GM18909 (cell line): ENCODE data around the gene ELP5.
A peak's percentile ranks its signal among the peaks of the same experiment; 100 is the strongest.

ENCODE experiments used
- ATAC-seq: cut with Tn5 transposase; IDR thresholded peaks from one replicate; pipeline ENCODE4 v1.9.1; 2021; ENCODE audit warnings: mild to moderate bottlenecking; ENCODE audit not compliant: unreplicated experiment, poor library complexity

ELP5 gene

DNA sequence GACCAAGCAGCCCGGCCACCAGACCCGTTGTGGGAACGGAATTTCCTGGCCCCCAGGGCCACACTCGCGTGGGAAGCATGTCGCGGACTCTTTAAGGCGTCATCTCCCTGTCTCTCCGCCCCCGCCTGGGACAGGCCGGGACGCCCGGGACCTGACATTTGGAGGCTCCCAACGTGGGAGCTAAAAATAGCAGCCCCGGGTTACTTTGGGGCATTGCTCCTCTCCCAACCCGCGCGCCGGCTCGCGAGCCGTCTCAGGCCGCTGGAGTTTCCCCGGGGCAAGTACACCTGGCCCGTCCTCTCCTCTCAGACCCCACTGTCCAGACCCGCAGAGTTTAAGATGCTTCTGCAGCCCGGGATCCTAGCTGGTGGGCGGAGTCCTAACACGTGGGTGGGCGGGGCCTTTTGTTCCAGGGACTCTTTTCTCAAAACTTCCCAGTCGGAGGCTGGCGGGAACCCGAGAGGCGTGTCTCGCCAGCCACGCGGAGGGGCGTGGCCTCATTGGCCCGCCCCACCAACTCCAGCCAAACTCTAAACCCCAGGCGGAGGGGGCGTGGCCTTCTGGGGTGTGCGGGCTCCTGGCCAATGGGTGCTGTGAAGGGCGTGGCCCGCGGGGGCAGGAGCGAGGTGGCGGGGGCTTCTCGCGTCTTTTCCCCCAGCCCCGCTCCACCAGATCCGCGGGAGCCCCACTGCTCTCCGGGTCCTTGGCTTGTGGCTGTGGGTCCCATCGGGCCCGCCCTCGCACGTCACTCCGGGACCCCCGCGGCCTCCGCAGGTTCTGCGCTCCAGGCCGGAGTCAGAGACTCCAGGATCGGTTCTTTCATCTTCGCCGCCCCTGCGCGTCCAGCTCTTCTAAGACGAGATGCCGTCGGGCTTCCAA is 29.3 kb downstream of the ELP5 start, which contains the start of gene SLC2A4:
TSS of gene SLC2A4 (plus strand) at position 645 of the 879 bp plus-strand sequence. CDS start at position 862, 217 bp downstream.
- ATAC-seq, result peak; percentile 66

DNA sequence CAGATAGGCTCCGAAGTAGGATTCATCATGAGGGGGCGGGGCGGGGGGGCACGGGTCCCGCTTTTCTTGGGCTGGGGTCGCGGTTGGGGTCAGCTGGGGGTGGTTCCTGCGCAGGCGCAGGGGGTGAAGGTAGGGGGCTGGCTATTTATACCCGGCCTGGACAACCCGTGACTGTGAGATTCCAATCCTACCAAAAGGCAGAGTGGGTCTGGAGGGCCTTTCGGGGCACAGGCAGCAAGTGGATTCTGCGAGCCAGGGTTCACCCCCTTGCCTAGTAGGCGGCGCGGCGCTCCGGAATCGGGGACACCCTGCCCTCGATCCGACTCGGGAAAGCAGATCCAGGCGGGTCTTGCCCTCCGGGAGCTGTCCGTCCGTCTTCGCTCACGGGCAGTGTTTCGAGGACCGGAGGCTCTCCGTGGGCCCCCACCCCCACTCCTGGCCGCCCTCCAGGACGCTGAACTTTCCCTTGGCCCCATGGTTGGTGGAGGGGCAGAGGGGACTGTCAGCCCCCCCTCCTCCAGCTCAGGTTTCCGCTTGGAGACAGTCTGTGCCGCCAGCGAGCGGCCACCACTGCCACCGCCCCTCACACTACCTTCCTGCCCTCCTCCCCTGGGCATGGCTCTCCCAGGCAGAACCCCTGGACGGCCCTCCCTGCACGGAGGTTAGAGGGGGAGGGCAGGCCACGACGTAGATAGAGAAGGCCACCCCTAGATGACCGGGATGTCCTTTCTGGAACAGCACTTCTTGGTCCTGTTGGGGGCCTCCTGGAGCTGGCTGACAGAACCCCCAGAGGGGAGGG is 30.1 kb downstream of the ELP5 start:
- ATAC-seq, result no peak

DNA sequence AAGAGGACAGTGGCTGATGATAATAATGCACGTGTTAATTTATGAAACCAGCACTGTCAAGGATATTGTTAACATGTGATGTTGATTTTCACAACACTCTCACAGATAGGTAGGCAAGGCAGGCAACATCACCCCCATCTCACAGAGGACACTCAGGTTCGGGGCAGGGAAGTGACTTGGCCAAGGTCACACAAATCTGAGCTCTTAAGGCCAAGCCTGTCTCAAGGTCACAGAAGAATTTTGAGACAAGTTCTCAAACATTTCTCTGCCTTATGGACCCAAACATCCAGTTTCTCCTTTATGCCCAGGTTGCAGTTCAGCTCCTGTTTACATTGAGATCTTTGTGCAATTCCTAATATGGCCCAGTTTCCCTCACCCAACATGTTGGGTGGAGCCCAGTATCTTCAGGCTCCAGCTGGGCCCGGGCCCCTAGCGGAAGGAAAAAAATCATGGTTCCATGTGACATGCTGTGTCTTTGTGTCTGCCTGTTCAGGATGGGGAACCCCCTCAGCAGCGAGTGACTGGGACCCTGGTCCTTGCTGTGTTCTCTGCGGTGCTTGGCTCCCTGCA is 30.8 kb downstream of the ELP5 start:
- ATAC-seq, result no peak

DNA sequence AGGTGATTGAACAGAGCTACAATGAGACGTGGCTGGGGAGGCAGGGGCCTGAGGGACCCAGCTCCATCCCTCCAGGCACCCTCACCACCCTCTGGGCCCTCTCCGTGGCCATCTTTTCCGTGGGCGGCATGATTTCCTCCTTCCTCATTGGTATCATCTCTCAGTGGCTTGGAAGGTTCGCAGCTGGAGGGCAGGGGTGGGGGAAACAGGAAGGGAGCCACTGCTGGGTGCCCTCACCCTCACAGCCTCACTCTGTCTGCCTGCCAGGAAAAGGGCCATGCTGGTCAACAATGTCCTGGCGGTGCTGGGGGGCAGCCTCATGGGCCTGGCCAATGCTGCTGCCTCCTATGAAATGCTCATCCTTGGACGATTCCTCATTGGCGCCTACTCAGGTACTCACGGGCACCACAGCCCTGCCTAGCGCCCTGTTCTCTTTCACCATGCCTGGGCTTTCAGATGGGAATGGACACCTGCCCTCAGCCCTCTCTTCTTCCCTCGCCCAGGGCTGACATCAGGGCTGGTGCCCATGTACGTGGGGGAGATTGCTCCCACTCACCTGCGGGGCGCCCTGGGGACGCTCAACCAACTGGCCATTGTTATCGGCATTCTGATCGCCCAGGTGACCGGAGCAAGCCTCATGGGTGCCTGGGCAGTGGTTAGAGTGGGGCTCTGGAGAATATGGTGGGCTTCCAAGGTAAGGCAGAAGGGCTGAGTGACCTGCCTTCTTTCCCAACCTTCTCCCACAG is 31.6 kb downstream of the ELP5 start:
- ATAC-seq, result no peak

DNA sequence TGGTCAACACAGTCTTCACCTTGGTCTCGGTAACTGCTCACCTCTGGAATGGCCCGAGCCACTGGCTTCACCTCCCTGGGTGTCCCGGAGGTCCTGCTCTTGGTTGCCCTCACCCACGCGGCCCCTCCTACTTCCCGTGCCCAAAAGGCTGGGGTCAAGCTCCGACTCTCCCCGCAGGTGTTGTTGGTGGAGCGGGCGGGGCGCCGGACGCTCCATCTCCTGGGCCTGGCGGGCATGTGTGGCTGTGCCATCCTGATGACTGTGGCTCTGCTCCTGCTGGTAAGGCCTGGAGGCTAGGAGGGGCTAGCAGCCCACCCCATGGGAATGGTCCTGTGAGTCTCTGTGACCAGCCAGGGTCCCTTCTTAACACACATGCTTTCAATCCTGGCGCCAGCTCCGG is 32.9 kb downstream of the ELP5 start:
- no peak for ATAC-seq

DNA sequence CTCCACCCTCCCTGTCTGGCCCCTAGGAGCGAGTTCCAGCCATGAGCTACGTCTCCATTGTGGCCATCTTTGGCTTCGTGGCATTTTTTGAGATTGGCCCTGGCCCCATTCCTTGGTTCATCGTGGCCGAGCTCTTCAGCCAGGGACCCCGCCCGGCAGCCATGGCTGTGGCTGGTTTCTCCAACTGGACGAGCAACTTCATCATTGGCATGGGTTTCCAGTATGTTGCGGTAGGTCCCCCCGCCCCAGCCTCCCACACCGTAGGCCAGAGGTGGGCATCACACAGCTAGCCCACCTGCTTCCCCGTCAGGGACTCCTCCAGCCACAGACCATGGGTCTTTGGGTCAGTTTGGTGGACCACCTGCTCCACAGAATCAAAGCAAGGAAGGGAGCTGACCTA is 33.7 kb downstream of the ELP5 start:
- no peak for ATAC-seq

DNA sequence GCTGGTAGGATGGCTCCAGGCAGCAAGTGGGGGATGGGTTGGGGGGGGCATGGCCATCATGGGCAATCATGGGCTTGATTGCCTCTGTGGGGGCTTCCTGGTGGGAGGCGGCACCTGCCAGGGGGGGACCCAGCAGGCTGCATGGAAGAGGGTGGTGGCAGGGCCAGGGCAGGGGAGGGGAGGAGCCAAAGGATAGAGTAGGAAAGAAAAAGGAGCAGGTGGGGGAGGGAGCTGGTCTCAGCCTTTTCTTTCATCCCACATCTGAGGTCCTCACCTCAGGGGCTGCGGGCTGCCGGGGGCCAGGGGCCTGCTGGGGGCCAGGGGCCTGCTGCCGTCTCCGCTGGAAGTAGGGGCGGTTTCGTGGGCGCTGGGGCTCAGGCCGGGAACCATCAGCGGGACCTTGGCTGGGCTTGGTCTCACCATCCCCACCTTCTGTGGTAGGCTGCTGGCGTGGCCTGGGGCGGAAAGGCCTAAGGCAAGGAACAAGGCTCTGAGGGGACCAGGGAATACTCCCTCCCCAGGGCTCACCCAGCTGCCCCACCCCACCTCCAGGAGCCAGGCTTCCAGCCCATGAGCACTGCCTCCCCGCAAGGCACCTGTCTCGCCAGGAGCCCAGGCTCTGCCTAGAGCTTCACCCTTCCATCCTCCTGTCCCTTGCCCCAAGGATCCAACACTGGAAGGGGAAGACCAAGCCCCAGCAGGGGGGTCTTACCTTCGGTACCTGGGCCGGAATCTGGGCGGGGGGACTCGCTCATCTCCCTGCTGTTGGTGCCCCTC is 37.4 kb downstream of the ELP5 start:
- no peak for ATAC-seq

DNA sequence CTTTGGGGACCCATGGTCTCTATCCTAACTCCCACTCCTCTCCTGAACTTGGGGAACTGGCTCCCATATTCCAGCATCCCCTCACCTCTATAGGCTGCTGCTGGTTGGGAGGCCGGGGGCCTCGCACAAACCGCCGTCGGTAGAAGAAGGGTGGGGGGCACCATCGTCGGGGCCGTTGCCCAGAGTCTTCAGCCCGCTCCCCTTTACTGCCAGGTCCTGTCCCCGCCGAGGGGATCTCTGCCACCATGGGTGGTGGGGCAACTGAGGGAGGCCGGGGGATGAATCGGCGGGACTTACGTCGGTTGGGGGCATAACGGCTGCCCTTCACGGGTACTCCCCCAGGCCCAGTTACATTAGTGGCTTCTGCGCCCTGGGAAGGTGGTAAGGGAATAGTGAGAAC is 38.2 kb downstream of the ELP5 start:
- no peak for ATAC-seq

DNA sequence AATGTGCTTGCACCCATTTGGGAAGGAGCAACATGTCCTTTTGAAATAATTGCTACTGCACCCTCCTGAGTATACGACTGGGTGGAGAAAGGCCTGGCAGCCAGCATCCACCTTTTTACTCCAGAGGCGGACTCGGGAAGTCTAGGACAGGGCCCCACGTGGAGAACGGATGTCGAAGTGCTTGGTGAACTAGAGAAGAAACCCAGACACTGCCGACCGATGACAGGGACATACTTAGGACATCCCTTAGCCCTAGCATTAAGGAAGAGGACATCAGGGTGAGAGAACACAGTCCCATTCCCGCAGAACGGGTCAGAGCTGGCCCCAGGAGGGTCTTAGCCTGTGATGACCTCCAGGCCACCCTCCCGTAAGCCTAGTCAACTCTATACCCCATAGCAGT is 38.7 kb downstream of the ELP5 start:
- ATAC-seq, result no peak

DNA sequence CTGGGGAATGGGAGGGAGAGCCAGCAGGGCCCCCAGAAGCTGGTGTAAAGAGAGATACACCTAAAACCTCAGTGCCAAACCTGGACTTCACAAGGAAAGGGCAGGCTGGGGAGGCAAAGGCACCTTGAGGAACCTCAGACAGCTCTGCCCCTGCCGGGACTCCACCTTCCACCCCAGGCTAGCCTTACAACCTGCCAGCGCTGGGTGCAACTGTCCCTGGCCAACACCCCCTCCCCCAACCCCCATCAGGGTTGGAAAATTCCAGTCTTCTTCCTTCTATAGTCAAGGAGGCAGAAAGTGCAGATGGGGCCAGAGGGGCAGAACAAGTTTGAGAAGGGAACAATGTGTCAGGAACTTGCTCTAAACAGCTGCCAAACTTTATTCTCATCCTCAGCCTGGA is 40.2 kb downstream of the ELP5 start:
- no peak for ATAC-seq

DNA sequence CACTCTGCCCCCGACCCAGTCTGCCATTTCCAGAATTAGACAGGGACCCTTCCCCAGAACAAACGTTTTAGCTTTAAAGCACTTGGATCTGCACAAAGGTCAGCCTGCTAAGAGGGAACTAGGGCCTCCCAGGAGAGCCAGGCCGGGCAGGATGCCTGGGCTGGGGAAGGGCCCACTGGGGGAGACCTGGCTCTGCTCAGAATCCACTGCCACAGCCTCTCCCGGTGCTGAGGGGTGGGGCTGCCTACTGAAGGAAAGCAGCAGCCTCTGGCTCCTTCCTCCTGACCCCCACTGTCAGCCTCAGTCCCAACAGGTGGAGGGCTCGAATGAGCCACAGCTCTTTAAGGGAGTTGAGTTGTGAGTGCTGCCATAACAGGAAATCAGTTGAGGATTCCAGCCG is 40.7 kb downstream of the ELP5 start:
- ATAC-seq, result no peak

DNA sequence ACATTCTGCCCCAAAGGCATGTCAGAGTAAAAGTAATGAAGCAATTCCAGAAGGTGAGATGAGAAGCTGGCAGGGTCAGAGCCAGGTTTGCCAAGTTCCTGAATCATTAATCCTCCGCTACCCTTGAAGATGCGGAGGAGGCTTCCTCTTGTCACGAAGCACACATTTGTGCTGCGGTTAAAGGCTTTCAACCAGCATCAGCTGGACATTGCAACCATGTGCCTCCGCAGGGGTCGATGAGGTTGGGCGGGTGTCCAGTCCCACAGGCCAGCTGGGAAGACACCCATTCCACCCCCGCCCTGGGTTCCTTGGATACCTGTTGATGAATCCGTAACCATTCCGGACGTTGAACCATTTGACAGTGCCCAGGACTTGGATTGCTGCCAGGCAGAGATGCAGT is 41.1 kb downstream of the ELP5 start:
- ATAC-seq, result no peak

DNA sequence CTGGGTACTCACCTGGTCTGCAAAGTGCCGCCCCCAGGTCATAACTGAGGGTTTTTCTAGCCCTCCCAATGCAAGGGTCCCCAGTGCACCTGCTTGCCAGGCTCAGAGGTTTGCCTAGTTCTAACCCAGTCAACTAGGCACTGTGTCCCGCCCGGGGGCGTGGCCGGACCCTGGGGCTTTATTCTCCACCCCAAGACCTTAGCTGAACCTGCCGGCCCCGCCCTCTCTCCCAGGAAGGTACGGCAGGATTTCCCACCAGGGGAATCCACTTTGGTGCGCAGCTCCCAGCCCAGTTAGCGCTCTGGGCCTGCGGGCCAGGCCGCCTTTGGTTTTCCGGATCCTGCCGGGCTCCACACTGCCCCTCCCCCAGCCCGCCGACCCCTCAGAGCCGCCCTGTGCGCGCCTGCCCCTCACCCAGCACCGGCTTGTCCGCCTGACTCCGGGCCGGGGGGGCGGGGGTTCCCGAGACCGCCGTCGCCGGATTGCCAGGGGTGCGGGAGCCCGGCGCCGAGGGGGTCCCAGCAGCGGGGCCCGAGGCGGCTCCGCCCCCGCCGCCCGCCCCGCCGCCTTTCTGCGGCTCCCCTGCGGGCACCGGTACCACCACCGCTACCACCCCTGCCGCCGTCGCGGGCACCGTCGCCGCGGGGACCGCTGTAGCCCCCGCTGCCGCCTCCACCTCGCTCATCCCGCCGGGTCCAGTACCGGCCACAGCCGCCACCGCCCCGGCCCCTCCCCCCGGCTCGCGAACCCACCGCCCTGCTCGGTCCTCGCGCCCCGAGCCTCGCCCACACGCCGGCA is 42.0 kb downstream of the ELP5 start:
- no peak for ATAC-seq

DNA sequence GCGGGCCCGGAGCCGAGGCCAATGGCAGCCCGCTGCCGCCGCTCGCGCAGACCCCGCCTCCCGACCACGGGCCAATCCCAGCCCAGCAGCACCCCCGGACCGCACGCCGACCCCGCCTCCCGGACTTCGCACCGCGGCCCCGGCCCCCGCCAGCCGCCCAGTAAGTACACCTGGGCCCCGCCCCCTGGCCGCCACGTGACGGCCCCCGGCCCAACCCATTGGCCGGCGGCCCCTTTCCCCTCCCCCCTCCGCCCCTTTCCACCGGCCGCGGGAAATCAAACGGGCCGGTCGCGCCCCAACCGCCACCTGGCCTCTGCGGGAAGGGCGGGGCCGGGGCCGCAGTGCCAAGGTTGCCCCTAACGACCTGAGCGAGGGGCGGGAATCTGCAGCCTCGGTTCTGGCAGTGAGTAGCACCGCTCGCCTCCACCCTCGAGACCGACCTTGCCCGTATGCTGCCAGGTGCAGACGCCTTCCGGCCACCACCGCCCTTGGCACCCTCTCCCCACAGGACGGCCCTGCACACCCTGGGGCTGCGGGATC is 42.7 kb downstream of the ELP5 start, which contains the start of gene YBX2:
TSS of gene YBX2 (minus strand) at position 26 of the 540 bp plus-strand sequence. CDS start 139 bp downstream, outside the sequence.
- no peak for ATAC-seq

DNA sequence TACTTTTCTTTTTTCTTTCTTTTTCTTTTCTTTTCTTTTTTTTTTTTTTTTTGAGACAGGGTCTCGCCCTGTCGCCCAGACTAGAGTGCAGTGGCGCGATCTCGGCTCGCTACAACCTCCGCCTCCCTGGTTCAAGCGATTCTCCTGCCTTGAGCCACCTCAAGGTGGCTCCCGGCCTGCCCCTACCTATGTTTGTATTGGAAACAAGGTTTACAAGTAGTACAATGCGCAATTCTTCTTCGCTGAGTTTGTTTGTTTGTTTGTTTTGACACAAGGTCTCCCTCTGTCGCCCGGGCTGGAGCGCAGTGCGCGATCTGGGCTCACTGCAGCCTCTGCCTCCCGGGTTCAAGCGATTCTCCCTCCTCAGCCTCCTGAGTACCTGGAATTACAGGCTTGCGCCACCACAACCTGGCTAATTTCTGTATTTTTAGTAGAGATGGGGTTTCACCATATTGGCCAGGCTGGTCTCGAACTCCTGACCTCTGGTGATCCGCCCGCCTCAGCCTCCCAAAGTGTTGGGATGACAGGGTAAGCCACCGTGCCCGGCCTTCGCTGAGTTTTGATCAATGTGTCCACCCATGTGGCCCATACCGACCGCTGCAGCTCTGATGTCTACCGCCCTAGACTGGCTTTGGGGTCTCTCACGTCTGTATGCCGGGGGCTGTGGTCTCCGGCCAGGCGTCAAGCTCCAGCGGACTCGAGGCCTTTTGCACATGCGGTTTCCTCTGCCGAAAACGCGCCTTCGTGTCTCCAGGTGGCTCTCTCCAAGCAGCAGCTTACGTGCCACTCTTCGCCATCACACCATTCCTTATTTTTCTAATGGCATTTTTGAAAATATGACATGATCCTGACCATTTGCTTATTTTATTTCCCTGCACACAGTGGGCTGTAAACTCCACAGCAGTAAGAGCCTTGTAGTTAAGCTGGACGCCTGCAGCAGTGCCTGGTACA is 43.5 kb downstream of the ELP5 start:
- no peak for ATAC-seq

DNA sequence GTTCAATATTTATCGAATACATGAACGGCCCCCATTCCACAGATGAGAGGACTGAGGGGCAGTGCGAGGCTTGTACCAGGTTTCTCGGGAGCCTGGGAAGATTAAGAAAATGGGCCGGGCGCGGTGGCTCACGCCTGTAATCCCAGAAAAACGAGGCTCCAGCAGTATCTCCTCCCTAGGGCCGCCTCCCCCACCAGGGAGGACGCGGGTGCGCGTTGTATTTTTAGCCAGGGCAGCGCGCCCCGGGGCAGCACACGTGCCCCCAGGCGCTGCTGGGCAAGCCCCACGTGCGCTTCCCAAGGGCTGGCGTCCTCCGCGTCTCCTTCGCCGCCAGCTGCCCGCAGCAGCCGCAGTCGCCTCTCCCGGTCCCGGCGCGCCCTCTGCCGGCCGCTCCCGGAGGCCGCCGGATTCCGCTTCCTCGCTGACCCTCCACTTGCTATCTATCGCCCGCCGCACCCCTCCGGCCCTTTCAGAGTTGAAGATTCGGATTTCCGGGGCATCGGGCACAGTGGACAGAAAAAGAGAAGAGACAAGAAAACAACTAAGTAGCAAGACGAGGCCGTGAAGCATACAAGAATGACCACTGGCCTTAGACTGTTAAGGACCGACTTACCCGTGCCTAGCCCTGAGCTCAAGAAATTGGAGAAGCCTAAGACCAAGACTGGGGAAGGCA is 44.3 kb downstream of the ELP5 start:
- no peak for ATAC-seq

DNA sequence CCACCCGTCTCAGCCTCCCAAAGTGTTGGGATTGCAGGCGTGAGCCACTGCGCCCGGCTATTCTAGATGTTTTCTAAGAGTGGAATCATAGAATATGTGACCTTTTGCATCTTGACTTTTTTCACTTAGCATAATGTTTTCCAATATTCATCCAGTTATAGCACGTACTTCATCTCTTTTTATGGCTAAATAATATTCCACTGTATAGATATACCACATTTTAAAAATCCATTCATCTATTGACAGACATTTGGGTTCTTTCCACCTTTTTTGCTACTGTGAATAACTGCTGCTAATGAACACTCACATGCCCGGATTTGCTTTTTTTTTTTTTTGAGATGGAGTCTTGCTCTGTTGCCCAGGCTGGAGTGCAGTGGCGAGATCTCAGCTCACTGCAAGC is 52.2 kb downstream of the ELP5 start:
- ATAC-seq, result no peak
